Fibroblast of the aortic adventitia (primary cell): Measurements from ENCODE around the gene NDFIP1. TPM values are rescaled to one million over a fixed set of nuclear protein-coding genes. Genes with fewer than 3 reads are reported as not detected.

Experiments
- DNase-seq: peaks from one replicate; pipeline ENCODE4 v3.0.0-alpha.2; 2010; ENCODE audit warnings: low read depth
- H3K4me3 ChIP-seq: 2 replicates; pipeline ENCODE4 v1.5.1; 2011; ENCODE audit warnings: low read depth, mild to moderate bottlenecking, control low read depth, low read length, moderate library complexity
- total RNA-seq: library from RNA; depleted of rRNA; stranded (reverse); fragments of >200 nt; gene quantifications from 2 replicates; pipeline ENCODE4 v1.2.3, GENCODE V29; 2012; ENCODE audit warnings: low replicate concordance
- TF ChIP-seq, protein P1 (sequence below): IDR thresholded peaks from 2 replicates; pipeline ENCODE4 v1.5.1; 2011; ENCODE audit warnings: mild to moderate bottlenecking, low read length, control low read depth, inconsistent platforms; ENCODE audit not compliant: insufficient read depth

The NDFIP1 gene, protein sequence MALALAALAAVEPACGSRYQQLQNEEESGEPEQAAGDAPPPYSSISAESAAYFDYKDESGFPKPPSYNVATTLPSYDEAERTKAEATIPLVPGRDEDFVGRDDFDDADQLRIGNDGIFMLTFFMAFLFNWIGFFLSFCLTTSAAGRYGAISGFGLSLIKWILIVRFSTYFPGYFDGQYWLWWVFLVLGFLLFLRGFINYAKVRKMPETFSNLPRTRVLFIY
- total RNA-seq = 36.3 and 71.4 TPM in 2 replicates

DNA sequence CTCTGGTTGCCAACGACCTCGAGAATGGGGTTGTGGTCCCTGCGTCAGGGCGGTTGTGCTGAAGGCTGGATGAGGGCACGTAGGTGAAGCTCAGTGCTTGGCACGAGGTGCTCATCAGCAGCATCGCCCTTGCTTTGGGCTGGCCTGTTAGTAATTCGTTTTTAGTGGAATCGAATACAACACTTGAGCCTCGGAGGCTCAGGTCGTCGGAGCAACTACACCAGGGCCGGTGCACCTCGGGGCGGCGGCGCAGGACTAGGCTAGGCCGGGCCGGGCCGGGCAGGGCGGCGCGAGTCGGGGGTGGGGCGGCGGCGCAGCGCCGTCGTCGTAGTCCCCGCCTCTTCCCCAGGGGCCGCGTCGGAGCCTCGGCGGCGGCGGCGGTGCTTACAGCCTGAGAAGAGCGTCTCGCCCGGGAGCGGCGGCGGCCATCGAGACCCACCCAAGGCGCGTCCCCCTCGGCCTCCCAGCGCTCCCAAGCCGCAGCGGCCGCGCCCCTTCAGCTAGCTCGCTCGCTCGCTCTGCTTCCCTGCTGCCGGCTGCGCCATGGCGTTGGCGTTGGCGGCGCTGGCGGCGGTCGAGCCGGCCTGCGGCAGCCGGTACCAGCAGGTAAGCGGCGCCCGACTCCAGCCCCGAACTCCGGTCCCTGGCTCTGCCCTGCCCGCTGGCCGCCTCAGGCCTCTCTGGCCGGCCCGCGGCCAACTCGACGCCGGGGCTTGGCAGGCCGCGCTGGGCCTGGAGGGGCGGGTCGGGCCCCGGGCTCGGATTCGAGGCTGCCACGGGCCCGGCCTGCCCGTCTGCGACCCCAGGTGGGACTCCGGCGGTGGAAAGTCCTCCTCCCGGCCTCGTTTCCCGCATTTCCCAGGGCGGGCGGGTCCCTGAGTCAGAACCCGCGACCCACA, at the start of gene NDFIP1:
TSS of gene NDFIP1 (plus strand) at position 348 of the 899 bp plus-strand sequence. CDS start at position 544, 196 bp downstream.
- peak; percentile 59 for DNase-seq
- TF ChIP-seq, protein P1, sequence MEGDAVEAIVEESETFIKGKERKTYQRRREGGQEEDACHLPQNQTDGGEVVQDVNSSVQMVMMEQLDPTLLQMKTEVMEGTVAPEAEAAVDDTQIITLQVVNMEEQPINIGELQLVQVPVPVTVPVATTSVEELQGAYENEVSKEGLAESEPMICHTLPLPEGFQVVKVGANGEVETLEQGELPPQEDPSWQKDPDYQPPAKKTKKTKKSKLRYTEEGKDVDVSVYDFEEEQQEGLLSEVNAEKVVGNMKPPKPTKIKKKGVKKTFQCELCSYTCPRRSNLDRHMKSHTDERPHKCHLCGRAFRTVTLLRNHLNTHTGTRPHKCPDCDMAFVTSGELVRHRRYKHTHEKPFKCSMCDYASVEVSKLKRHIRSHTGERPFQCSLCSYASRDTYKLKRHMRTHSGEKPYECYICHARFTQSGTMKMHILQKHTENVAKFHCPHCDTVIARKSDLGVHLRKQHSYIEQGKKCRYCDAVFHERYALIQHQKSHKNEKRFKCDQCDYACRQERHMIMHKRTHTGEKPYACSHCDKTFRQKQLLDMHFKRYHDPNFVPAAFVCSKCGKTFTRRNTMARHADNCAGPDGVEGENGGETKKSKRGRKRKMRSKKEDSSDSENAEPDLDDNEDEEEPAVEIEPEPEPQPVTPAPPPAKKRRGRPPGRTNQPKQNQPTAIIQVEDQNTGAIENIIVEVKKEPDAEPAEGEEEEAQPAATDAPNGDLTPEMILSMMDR = no peak
- H3K4me3 ChIP-seq = peak within 1 kb of the TSS; percentile 72

DNA sequence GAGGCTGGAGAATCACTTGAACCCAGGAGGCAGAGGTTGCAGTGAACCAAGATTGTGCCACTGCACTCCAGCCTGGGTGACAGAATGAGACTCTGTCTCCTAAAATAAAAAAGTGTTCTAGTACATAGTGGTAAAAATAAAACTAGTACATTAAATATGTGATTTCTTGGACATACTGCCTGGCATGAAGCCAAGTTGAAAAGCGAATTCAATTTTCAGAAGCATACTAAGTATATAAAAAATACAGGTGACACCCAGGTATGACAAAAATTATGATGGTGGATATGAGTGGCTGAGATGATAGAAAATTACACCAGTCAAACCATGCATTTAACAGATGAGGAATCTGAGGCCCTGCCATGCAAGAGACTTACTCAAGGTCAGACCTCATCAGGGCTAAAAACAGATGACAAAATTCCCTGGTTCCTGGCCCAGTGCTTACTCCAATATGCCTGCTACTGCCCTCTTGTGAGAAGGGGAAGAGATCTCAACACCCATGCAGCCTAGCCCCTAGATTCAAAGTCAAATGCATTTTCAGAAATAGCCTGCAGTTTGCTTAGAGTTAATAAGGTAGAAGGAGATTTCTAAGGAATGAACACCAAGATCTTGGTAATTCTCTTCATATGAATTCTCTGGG, 49.2 kb upstream of the NDFIP1 start:
- H3K4me3 ChIP-seq = no peak overlapping the region
- TF ChIP-seq, protein P1 = peak; percentile 16
- peak; percentile 57 for DNase-seq

DNA sequence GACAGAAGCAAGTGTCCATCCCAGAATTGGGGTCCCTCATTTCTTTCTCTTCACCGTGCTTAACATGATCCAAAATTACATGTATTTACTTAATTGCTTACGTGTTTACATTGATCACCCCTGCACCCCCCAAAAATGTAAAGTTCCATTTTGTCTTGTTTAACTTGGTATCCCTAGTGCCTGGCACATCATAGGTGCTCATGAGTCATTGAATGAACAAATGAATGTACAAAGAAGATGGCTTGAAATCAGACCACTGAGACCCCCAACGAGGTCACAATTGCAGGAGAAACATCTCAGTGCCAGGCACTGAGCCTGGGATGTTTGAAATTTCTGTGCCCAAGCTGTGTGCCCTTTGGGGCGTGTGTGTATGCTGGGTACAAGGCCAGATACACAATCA, 45.2 kb upstream of the NDFIP1 start:
- DNase-seq = no peak
- no peak overlapping the region for H3K4me3 ChIP-seq

DNA sequence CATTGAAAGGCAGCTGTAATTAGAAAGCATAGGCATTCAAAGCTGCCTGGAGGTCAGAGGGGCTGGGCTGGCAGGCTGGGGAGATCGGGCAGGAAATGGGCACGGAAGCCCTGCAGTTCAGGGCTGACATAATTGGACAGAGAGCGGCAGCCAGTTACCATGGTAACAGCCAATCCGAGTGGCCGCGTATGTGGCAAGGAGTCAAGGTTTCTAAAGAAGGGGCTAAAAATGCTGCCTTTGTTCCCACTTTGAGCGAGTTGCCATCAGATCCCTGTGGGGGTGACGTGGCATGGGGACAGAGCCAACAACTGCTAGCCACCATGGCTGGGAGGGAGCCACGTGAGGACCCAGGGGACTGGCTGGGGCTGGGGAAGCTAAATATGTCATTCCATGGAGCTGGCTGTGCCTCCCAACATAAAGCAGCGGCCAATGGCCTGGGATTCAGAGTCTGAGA, 44.7 kb upstream of the NDFIP1 start:
- peak; percentile 79 for DNase-seq
- H3K4me3 ChIP-seq = peak overlapping the region; percentile 23

More for the DNA sequence above, 45.2 kb upstream of the NDFIP1 start:
- TF ChIP-seq, protein P1 = no peak

DNA sequence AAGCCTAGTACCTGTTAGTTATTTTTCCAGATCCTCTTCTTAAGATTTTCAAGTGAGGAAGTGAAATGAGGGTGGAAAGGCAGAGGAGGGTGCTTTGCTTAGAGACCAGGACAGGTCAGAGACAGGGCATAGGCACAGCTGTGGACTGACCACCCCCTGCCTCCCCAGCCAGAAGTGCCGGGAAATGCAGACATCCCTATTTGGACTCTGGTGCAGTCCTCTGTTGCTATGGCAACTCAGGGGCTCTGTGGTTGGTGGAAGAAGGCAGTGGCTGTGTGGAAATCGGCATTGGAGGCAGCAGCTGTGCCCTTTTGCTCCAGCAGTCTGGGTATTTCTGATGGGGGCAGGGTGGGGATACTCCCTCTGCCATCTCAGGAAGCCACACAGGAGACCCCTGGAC, 43.3 kb upstream of the NDFIP1 start:
- no peak overlapping the region for H3K4me3 ChIP-seq
- TF ChIP-seq, protein P1 = no peak
- DNase-seq = no peak

More for the DNA sequence above, 44.7 kb upstream of the NDFIP1 start:
- TF ChIP-seq, protein P1 = no peak

DNA sequence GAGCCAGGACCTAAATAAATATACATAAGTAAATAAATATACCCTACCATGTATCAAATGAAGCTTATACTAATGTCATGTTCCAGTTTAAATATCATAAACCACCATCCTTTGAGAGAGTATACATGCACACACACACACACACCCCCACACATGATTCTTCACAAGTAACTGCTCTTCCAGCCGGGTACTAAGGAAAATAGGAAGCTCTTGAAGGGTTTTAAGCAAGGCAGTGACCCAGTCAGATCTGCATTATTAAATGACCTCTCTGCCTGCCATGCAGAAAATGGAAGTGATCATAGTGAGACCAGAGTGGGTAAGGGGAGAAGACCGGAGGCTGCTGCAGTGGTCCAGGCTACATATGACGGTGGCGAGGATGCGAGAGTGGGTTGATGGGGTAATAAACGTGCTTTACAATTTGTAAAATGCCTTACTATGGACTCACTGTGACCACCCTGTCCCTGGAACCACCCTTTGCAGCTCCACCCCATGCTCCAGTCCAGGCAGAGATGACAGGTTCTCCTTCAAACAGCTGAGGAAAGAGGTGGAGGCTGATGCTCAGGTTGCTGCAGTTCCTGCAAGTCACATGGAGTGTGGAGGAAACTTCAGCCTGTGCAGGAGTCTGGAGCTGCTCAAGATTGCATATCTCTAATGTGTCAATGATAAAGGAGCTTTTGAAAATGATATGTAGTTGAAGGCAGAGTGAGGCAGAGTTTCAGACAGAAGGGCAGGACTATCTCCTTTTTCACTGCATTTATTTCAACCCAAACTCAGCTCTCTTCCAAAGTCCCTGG, 38.8 kb upstream of the NDFIP1 start:
- TF ChIP-seq, protein P1 = no peak
- H3K4me3 ChIP-seq = no peak overlapping the region
- DNase-seq = no peak
